Prostate gland (tissue), 2 donors: Measurements from ENCODE around the gene SEMA4G.
A peak's percentile ranks its signal among the peaks of the same experiment; 100 is the strongest.

Experiments used
- CTCF ChIP-seq, 4 experiments: fragments of 200-600 bp in 2 of 4; fragments of 450-650 bp in 2 of 4; sonication (generic) in 2 of 4; IDR thresholded peaks; 1 replicate in 3 of 4; 2 replicates in 1 of 4; pipeline ENCODE4 v1.5.1; 2016 to 2019; ENCODE audit warnings: antibody characterized with exemption in 4 of 4, mild to moderate bottlenecking in 2 of 4, moderate library complexity in 2 of 4
- POLR2A ChIP-seq: fragments of 450-650 bp; IDR thresholded peaks from one replicate; pipeline ENCODE4 v1.6.1; 2016; ENCODE audit warnings: antibody characterized with exemption, mild to moderate bottlenecking

- TF ChIP-seq CTCF (IDR thresholded peaks at IDR 0.05) (no peak), POLR2A (peak; percentile 49)
Measured at GRCh38 chr10:100986952-100987684, 17.8 kb downstream of the SEMA4G start, which contains the start of the genes MRPL43 and TWNK.
